Tibial artery (tissue), 4 donors: Measurements from ENCODE around the gene UBN1.

ENCODE experiments used
- DNase-seq, 2 donors: peaks; one replicate each; pipeline ENCODE4 v3.0.0-alpha.2; 2019
- H3K27ac ChIP-seq, 2 donors: fragments of 200-600 bp; sonication (generic) in 1 of 2; 1 replicate in 1 of 2; 2 replicates in 1 of 2; pipeline ENCODE4 v1.5.1; 2018 to 2019; ENCODE audit warnings: mild to moderate bottlenecking in 1 of 2
- H3K27me3 ChIP-seq, 2 donors: fragments of 200-600 bp; sonication (generic) in 1 of 2; one replicate each; pipeline versions ENCODE4 v1.5.1 to v1.6.0; 2016 to 2019
- H3K36me3 ChIP-seq, 3 donors: fragments of 200-600 bp; sonication (generic) in 2 of 3; one replicate each; pipeline ENCODE4 v1.5.1; 2016 to 2019; ENCODE audit warnings: mild to moderate bottlenecking in 2 of 3
- H3K4me1 ChIP-seq, 4 donors: fragments of 200-600 bp; sonication (generic) in 2 of 4; 1 replicate in 3 of 4; 2 replicates in 1 of 4; pipeline ENCODE4 v1.5.1; 2016 to 2019
- H3K4me3 ChIP-seq, 2 donors: fragments of 200-600 bp; sonication (generic) in 1 of 2; 1 replicate in 1 of 2; 2 replicates in 1 of 2; pipeline ENCODE4 v1.5.1; 2018 to 2019; ENCODE audit warnings: mild to moderate bottlenecking in 2 of 2
- H3K9me3 ChIP-seq, 3 donors: fragments of 200-600 bp; sonication (generic) in 1 of 3; one replicate each; pipeline ENCODE4 v1.5.1; 2016 to 2019
- CTCF ChIP-seq, 2 experiments: fragments of 200-600 bp in 1 of 2; fragments of 450-650 bp in 1 of 2; IDR thresholded peaks; one replicate each; pipeline ENCODE4 v1.5.1; 2017 to 2019; ENCODE audit warnings: antibody characterized with exemption in 2 of 2, mild to moderate bottlenecking in 1 of 2, moderate library complexity in 1 of 2
- intact Hi-C: fragments of 100-400 bp; cut with DNase I; formaldehyde crosslinking; loops from one replicate; pipeline ENCODE4 v1.15.0; 2023; ENCODE audit warnings: low total_unique reads

The UBN1 gene

GRCh38 chr16:4897328-4897727 is 50.0 kb downstream of the UBN1 start:
- intact Hi-C loops = no loop called here
- Histone ChIP-seq H3K27ac (no peak overlapping the region), H3K4me3 (no peak overlapping the region), H3K27me3 (peaks cover 0 to 12% of the 10 kb centered on the region in 2 donors), H3K36me3 (peaks cover 0 to 94% (median 27%) of the 10 kb centered on the region in 3 donors), H3K9me3 (peaks cover 0 to 8% (median 0%) of the 10 kb centered on the region in 3 donors), H3K4me1 (no peaks in the 10 kb centered on the region)
- DNase-seq = no peak
- no peak for TF ChIP-seq CTCF (IDR thresholded peaks at IDR 0.05)

GRCh38 chr16:4898811-4899473 is 51.7 kb downstream of the UBN1 start:
- no peak for TF ChIP-seq CTCF (IDR thresholded peaks at IDR 0.05)
- intact Hi-C loops = no loop called here
- Histone ChIP-seq H3K4me1 (no peaks in the 10 kb centered on the region), H3K36me3 (peaks cover 0 to 94% (median 30%) of the 10 kb centered on the region in 3 donors), H3K27me3 (peaks cover 0 to 10% of the 10 kb centered on the region in 2 donors), H3K4me3 (no peak overlapping the region), H3K27ac (no peak overlapping the region), H3K9me3 (peaks cover 0 to 8% (median 0%) of the 10 kb centered on the region in 3 donors)
- no peak for DNase-seq

GRCh38 chr16:4899474-4899846 is 52.2 kb downstream of the UBN1 start:
- Histone ChIP-seq H3K27ac (no peak overlapping the region), H3K27me3 (peaks cover 0 to 8% of the 10 kb centered on the region in 2 donors), H3K9me3 (peaks cover 0 to 8% (median 0%) of the 10 kb centered on the region in 3 donors), H3K4me1 (no peaks in the 10 kb centered on the region), H3K36me3 (peaks cover 0 to 93% (median 25%) of the 10 kb centered on the region in 3 donors), H3K4me3 (no peak overlapping the region)
- no peak for DNase-seq
- no peak for TF ChIP-seq CTCF (IDR thresholded peaks at IDR 0.05)
- intact Hi-C loops = no loop called here

- intact Hi-C loops = no loop called here
- Histone ChIP-seq H3K27ac (no peak overlapping the region), H3K4me3 (no peak overlapping the region), H3K27me3 (peaks cover 0 to 5% of the 10 kb centered on the region in 2 donors), H3K9me3 (peaks cover 0 to 8% (median 0%) of the 10 kb centered on the region in 3 donors), H3K36me3 (peaks cover 0 to 93% (median 21%) of the 10 kb centered on the region in 3 donors), H3K4me1 (no peaks in the 10 kb centered on the region)
- no peak for TF ChIP-seq CTCF (IDR thresholded peaks at IDR 0.05)
- DNase-seq = no peak
Measured at GRCh38 chr16:4900036-4900435, 52.8 kb downstream of the UBN1 start.

GRCh38 chr16:4900750-4901149 is 53.5 kb downstream of the UBN1 start:
- Histone ChIP-seq H3K4me3 (no peak overlapping the region), H3K27ac (no peak overlapping the region), H3K9me3 (peaks cover 0 to 8% (median 0%) of the 10 kb centered on the region in 3 donors), H3K36me3 (peaks cover 0 to 93% (median 21%) of the 10 kb centered on the region in 3 donors), H3K27me3 (peaks cover 0 to 5% of the 10 kb centered on the region in 2 donors), H3K4me1 (no peaks in the 10 kb centered on the region)
- intact Hi-C loops = no loop called here
- TF ChIP-seq CTCF (IDR thresholded peaks at IDR 0.05) = no peak
- no peak for DNase-seq
